ENCODE results near the gene NMD3. TPM values are rescaled to one million over a fixed set of nuclear protein-coding genes. Genes with fewer than 3 reads are reported as not detected.

Gene NMD3
- total RNA-seq, 2 experiments from 2014 or later, result 43.4 to 44.6 TPM

DNA sequence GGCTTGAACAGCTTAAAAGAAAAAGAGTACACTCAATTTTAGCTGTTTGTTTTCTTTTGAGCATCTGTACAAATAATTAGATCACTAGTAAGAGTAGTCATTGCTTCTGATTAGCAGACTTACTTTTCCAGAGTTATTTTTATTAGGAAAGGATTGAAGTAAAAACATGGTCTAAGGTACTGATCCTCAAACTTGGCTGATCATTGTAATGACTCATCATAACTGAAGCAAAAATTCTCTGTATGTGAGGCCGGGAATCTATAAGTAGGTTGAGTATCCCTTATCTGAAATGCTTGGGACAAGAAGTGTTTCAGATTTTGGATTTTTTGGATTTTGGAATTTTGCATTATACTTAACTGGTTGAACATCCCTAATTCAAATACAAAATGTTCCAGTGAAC lies 12.4 kb downstream of the NMD3 start:
- POLR2A ChIA-PET, result no interaction called here
- H3K27ac Mint-ChIP-seq, result no peak overlapping the region
- DNase-seq, result no peak
- ATAC-seq, result no peak
- peaks cover 30% of the 10 kb centered on the region for H3K36me3 Mint-ChIP-seq (ENCODE audit: low read depth)
- no peaks in the 10 kb centered on the region for H3K27me3 Mint-ChIP-seq (ENCODE audit: low read depth)
- no peaks in the 10 kb centered on the region for H3K4me1 Mint-ChIP-seq (ENCODE audit: low read depth)
- no peak overlapping the region for H3K4me3 Mint-ChIP-seq
- no peaks in the 10 kb centered on the region for H3K9me3 Mint-ChIP-seq (ENCODE audit: insufficient read depth)
- CTCF ChIA-PET, result interaction anchor here (1.1 kb wide), 1 partner anchor 11 kb away, joined by 3 read pairs; no protein-coding TSS in a partner anchor

DNA sequence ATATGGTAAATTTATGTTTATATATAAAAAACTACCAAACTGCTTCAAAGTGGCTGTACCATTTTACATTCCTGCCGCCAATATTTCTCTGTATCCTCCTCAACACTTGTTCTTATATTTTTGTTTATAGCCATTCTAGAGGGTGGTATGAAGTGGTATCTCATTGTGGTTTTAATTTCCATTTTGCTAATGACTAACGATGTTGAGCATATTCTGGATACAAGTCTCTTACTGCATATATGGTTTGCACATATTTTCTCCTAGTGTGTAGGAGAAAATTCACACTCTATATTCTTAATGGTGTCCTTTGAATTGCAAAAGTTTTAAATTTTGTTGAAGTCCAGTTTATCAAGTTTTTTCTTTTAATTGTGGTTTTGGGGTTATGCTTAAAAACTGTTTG lies 15.1 kb downstream of the NMD3 start:
- ATAC-seq (no peak), DNase-seq (no peak)
- Mint-ChIP-seq H3K4me3 (no peak overlapping the region), H3K36me3 (ENCODE audit: low read depth) (peaks cover 40% of the 10 kb centered on the region), H3K27ac (no peak overlapping the region), H3K9me3 (ENCODE audit: insufficient read depth) (no peaks in the 10 kb centered on the region), H3K4me1 (ENCODE audit: low read depth) (no peaks in the 10 kb centered on the region), H3K27me3 (ENCODE audit: low read depth) (no peaks in the 10 kb centered on the region)
- POLR2A ChIA-PET, result no interaction called here
- CTCF ChIA-PET, result no interaction called here

DNA sequence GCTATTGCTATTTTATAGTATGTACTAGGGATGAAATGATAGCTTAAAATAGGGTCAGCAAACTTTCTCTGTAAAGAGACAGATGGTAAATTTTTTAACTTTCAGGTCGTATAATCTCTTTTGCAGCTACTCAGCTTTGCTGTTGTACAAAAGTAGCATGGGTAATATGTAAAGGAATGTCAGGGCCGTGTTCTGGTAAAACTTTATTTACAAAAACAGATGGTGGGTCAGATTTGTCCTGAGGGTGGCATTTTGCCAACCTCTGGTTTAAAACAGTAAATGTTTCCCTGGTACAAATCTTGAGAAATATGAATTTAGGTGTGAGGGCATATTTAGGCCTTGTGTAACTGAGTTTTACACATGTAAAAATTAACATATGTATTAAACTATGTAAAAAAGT lies 18.6 kb downstream of the NMD3 start:
- H3K9me3 Mint-ChIP-seq (ENCODE audit: insufficient read depth), result no peaks in the 10 kb centered on the region
- DNase-seq (no peak), ATAC-seq (no peak)
- no peak overlapping the region for H3K4me3 Mint-ChIP-seq
- H3K27ac Mint-ChIP-seq, result no peak overlapping the region
- H3K27me3 Mint-ChIP-seq (ENCODE audit: low read depth), result no peaks in the 10 kb centered on the region
- no peaks in the 10 kb centered on the region for H3K4me1 Mint-ChIP-seq (ENCODE audit: low read depth)
- peaks cover 43% of the 10 kb centered on the region for H3K36me3 Mint-ChIP-seq (ENCODE audit: low read depth)
- ChIA-PET POLR2A (interaction anchor here (1.0 kb wide), 1 partner anchor 19 kb away, joined by 3 read pairs; the partner anchor contains the start of gene NMD3), CTCF (interaction anchor here (0.8 to 1.4 kb wide), 2 partner anchors 35 to 169 kb away, joined by 3 read pairs; no protein-coding TSS in a partner anchor)

DNA sequence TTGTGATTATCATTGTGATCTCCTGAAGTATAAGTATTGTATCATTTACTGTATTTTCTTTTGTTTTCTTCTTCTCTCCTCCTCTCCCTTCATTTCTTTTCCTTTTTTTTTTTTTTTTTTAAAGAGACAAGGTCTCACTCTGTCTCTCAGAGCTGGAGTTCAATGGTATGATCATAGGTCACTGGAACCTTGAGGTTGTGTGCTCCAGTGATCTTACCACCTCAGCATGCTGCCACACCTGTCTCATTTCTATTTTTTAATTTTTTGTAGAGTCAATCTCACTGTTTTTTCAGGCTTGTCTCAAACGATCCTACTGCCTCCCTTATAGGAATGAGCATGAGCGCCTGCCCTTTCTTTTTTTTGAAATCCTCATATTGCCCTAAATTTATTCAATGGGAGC lies 23.4 kb downstream of the NMD3 start:
- no peak for ATAC-seq
- Mint-ChIP-seq H3K27ac (no peak overlapping the region), H3K4me1 (ENCODE audit: low read depth) (no peaks in the 10 kb centered on the region), H3K4me3 (no peak overlapping the region), H3K9me3 (ENCODE audit: insufficient read depth) (no peaks in the 10 kb centered on the region), H3K36me3 (ENCODE audit: low read depth) (peaks cover 36% of the 10 kb centered on the region), H3K27me3 (ENCODE audit: low read depth) (no peaks in the 10 kb centered on the region)
- POLR2A ChIA-PET, result no interaction called here
- no peak for DNase-seq
- CTCF ChIA-PET, result no interaction called here

DNA sequence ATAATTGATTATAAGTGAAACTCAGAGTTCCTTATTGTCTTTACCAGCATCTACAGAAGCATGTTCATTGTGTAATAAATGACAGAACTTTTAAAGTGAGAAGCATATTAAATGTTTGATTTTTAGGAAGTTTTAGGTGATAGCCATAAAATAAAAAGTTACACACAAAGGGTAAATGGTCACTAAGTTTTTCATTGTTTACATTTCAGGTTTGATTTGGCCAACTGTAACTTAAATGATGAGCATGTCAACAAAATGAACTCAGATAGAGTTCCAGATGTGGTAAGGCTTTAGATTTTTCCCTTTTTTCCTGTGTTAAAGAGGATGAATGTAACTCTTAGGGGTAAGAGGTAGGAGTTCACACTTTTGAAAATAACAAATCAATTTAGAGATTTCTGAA lies 25.9 kb downstream of the NMD3 start:
- CTCF ChIA-PET, result interaction anchor here (1.4 kb wide), 1 partner anchor 14 kb away, joined by 4 read pairs; no protein-coding TSS in a partner anchor
- POLR2A ChIA-PET, result no interaction called here
- H3K9me3 Mint-ChIP-seq (ENCODE audit: insufficient read depth), result no peaks in the 10 kb centered on the region
- no peak overlapping the region for H3K4me3 Mint-ChIP-seq
- H3K27ac Mint-ChIP-seq, result no peak overlapping the region
- H3K36me3 Mint-ChIP-seq (ENCODE audit: low read depth), result peaks cover 40% of the 10 kb centered on the region
- DNase-seq (no peak), ATAC-seq (no peak)
- H3K27me3 Mint-ChIP-seq (ENCODE audit: low read depth), result no peaks in the 10 kb centered on the region
- no peaks in the 10 kb centered on the region for H3K4me1 Mint-ChIP-seq (ENCODE audit: low read depth)

DNA sequence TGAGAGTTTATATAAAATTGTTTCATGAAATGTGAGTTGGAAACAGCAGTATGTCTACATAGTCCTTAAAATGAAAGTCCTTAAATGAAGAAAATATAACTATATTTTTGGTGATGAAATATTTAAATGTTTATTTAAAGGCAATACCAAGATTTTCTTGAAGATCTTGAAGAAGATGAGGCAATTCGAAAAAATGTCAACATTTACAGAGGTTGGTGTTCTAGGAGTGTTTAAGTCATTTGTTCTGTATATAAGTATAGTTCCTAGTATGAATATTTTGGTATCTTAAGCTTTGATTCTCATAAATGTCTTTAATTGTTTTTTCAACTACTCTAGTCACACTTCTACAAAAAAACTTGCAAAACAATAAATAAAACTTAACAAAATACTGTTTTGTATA lies 29.0 kb downstream of the NMD3 start:
- Mint-ChIP-seq H3K36me3 (ENCODE audit: low read depth) (peaks cover 49% of the 10 kb centered on the region), H3K4me1 (ENCODE audit: low read depth) (no peaks in the 10 kb centered on the region), H3K9me3 (ENCODE audit: insufficient read depth) (no peaks in the 10 kb centered on the region), H3K4me3 (no peak overlapping the region), H3K27ac (no peak overlapping the region), H3K27me3 (ENCODE audit: low read depth) (no peaks in the 10 kb centered on the region)
- DNase-seq, result no peak
- ChIA-PET CTCF (no interaction called here), POLR2A (no interaction called here)
- ATAC-seq, result no peak

DNA sequence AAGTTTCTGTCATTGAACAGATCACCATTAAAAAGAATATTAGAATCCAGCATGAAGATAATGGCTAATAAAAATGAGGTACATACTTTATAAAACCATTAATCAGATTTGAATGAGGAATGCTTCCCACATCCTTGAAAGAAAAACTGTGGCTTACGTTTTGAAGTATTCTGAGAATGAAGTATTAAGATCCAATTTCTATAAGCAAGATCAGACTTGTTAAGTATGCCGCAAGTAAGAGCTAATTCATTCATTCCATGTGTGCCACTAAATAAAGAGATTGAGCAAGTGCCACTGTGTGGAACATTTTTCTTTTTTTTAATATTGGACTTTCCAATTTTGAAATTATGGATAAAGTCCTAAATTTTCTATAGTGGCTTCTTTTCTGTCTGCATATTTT lies 30.6 kb downstream of the NMD3 start:
- H3K4me1 Mint-ChIP-seq (ENCODE audit: low read depth), result no peaks in the 10 kb centered on the region
- H3K27ac Mint-ChIP-seq, result no peak overlapping the region
- no peaks in the 10 kb centered on the region for H3K9me3 Mint-ChIP-seq (ENCODE audit: insufficient read depth)
- H3K36me3 Mint-ChIP-seq (ENCODE audit: low read depth), result peaks cover 49% of the 10 kb centered on the region
- no peaks in the 10 kb centered on the region for H3K27me3 Mint-ChIP-seq (ENCODE audit: low read depth)
- no peak overlapping the region for H3K4me3 Mint-ChIP-seq
- ATAC-seq (no peak), DNase-seq (no peak)
- POLR2A ChIA-PET, result no interaction called here
- CTCF ChIA-PET, result no interaction called here

DNA sequence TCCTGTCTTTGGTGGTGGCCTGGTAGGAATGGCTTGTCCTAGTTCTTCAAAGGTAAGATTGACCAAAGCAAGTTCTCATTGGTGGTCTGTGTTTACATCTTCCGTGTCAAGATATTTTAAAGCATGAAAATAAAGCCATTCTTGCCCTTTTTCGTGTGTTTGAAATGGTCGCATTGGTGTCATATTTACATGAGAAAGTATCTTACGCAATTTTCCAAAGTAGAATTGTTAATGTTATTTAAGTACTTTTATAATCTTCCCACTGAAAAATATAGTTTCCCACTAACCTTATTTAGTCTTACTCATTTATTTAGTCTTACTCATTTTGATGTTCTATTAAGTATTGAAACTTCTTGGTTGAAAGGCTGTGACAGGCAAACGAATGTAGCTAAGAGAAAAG lies 31.0 kb downstream of the NMD3 start:
- H3K9me3 Mint-ChIP-seq (ENCODE audit: insufficient read depth), result no peaks in the 10 kb centered on the region
- no peaks in the 10 kb centered on the region for H3K27me3 Mint-ChIP-seq (ENCODE audit: low read depth)
- H3K36me3 Mint-ChIP-seq (ENCODE audit: low read depth), result peaks cover 48% of the 10 kb centered on the region
- no peak overlapping the region for H3K4me3 Mint-ChIP-seq
- no peak for DNase-seq
- no peaks in the 10 kb centered on the region for H3K4me1 Mint-ChIP-seq (ENCODE audit: low read depth)
- no peak for ATAC-seq
- no peak overlapping the region for H3K27ac Mint-ChIP-seq
- CTCF ChIA-PET, result no interaction called here
- POLR2A ChIA-PET, result no interaction called here

DNA sequence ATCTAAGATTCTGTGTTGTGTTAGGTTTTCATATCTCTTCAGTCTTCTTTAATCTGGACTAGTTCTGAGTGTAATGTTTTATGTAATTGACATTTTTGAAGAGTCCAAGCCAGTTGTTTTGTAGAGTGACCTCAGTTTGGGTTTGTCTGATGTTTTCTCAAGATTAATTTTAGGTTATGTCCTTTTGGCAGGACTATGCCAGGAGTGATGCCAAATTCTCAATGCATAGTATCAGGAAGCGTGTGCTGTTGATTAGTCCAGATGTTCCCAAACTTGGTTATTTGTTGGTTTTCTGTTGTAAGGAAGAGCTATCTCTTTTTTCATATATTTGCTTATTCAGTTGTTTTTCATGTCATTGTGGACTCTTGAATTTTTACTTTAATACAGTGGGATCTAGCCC lies 32.6 kb downstream of the NMD3 start:
- CTCF ChIA-PET, result no interaction called here

DNA sequence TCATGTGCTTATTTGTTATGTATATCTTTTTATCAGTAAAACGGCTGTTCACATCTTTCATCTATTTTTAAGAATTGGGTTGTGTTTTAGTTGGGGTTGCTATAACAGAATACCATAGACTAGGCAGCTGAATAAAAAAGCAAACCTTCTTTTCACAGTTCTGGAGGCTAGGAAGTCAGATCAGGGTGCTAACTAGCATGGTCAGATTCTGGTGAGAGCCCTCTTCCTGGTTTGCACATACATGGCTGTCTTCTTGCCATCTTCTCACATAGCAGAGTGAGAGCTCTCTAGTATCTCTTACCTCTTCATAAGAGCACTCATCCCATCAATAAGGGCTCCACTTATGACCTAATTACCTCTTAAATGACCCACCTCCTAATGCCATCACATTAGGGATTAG lies 33.8 kb downstream of the NMD3 start:
- H3K4me1 Mint-ChIP-seq (ENCODE audit: low read depth), result no peaks in the 10 kb centered on the region
- DNase-seq, result no peak
- H3K9me3 Mint-ChIP-seq (ENCODE audit: insufficient read depth), result no peaks in the 10 kb centered on the region

More for the DNA sequence above, 32.6 kb downstream of the NMD3 start:
- ATAC-seq, result no peak
- no peaks in the 10 kb centered on the region for H3K27me3 Mint-ChIP-seq (ENCODE audit: low read depth)
- H3K9me3 Mint-ChIP-seq (ENCODE audit: insufficient read depth), result no peaks in the 10 kb centered on the region
- no peak overlapping the region for H3K4me3 Mint-ChIP-seq
- no peak for DNase-seq
- POLR2A ChIA-PET, result no interaction called here
- H3K36me3 Mint-ChIP-seq (ENCODE audit: low read depth), result peaks cover 55% of the 10 kb centered on the region
- no peak overlapping the region for H3K27ac Mint-ChIP-seq
- no peaks in the 10 kb centered on the region for H3K4me1 Mint-ChIP-seq (ENCODE audit: low read depth)

DNA sequence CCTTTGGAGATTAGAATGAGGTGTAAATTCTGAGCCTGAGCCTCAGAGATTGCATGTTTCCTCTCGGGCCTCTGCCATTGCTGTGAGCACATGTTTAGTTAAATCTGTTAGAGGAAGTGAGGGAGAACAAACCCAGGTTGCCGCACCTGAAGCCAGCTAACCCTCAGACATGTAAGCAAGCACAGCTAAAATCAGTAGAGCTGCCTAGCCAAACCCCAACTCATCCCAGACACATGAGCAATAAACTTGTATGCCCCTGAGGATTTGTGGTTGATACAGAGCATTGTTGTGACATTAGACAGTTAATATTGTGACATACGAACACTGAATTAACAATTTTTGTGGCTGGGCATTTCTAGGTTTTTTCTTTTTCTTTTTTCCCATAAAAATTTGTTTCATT lies 41.9 kb downstream of the NMD3 start:
- CTCF ChIA-PET, result no interaction called here
- Mint-ChIP-seq H3K27ac (no peak overlapping the region), H3K27me3 (ENCODE audit: low read depth) (no peaks in the 10 kb centered on the region)

More for the DNA sequence above, 33.8 kb downstream of the NMD3 start:
- Mint-ChIP-seq H3K27ac (no peak overlapping the region), H3K27me3 (ENCODE audit: low read depth) (no peaks in the 10 kb centered on the region), H3K36me3 (ENCODE audit: low read depth) (peaks cover 52% of the 10 kb centered on the region), H3K4me3 (no peak overlapping the region)
- no peak for ATAC-seq
- ChIA-PET POLR2A (no interaction called here), CTCF (interaction anchor here (0.7 kb wide), 1 partner anchor 20 kb away, joined by 5 read pairs; no protein-coding TSS in a partner anchor)

DNA sequence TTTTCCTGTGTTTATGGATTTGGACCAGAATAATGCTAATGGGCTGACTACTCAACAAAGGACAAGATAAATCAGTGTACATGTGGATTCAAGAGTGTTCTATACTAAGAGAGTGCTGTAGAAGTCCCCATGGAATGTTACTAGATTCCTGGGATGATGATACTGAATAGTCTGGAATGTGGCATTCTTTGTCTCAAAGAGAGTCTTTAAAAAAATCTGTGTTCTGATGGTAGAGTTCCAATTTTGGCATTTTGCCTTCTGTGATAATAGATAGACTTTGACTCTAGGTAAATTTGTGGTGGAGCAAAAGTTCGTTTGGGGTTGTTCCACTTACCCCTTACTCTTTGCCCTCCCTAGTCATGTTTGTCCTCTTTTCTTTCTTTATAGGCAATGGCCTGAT lies 43.7 kb downstream of the NMD3 start:
- peaks cover 10% of the 10 kb centered on the region for H3K9me3 Mint-ChIP-seq (ENCODE audit: insufficient read depth)
- peaks cover 4% of the 10 kb centered on the region for H3K4me1 Mint-ChIP-seq (ENCODE audit: low read depth)
- DNase-seq, result no peak
- no peak overlapping the region for H3K4me3 Mint-ChIP-seq
- ATAC-seq, result no peak
- H3K27me3 Mint-ChIP-seq (ENCODE audit: low read depth), result no peaks in the 10 kb centered on the region
- peaks cover 44% of the 10 kb centered on the region for H3K36me3 Mint-ChIP-seq (ENCODE audit: low read depth)
- no peak overlapping the region for H3K27ac Mint-ChIP-seq
- ChIA-PET CTCF (no interaction called here), POLR2A (no interaction called here)

More for the DNA sequence above, 41.9 kb downstream of the NMD3 start:
- POLR2A ChIA-PET, result no interaction called here
- no peak for DNase-seq
- peaks cover 4% of the 10 kb centered on the region for H3K4me1 Mint-ChIP-seq (ENCODE audit: low read depth)
- H3K9me3 Mint-ChIP-seq (ENCODE audit: insufficient read depth), result peaks cover 10% of the 10 kb centered on the region
- no peak for ATAC-seq
- no peak overlapping the region for H3K4me3 Mint-ChIP-seq
- peaks cover 49% of the 10 kb centered on the region for H3K36me3 Mint-ChIP-seq (ENCODE audit: low read depth)

DNA sequence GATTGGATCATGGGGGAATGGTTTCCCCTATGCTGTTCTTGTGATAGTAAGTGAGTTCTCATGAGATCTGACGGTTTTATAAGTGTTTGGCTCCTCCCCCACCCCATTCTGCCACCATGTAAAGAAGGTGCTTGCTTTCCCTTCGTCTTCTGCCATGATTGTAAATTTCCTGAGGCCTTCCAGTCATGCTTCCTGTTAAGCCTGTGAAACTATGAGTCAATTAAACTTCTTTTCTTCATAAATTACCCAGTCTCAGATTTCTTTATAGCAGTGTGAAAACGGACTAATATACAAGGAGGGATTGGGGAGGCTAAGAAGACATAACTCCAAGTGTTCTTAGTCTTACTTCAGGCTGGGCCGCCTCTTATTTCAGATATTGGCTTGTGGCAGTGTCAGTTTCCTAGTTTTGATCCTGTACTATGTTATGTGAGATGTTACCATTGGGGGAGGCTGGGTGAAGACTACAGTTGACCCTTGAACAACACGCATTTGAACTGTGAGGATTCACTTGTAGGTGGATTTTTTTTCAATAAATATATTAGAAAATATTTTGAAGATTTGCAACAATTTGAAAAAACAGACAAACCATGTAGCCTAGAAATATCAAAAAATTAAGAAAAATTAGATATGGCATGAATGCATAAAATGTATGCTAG lies 44.9 kb downstream of the NMD3 start:
- Mint-ChIP-seq H3K27me3 (ENCODE audit: low read depth) (no peaks in the 10 kb centered on the region), H3K4me3 (no peak overlapping the region), H3K4me1 (ENCODE audit: low read depth) (peaks cover 6% of the 10 kb centered on the region), H3K27ac (no peak overlapping the region), H3K36me3 (ENCODE audit: low read depth) (peaks cover 32% of the 10 kb centered on the region), H3K9me3 (ENCODE audit: insufficient read depth) (peaks cover 9% of the 10 kb centered on the region)
- no peak for DNase-seq
- ChIA-PET CTCF (interaction anchor here (0.8 kb wide), 1 partner anchor 309 kb away, joined by 3 read pairs; no protein-coding TSS in a partner anchor), POLR2A (no interaction called here)
- ATAC-seq, result no peak

Measured in activated CD8-positive, alpha-beta T cell treated with anti-CD3 and anti-CD28 coated beads, Interleukin-2, amount 10 ng/mL, durations not matched to agents 7 days and 5 days (primary cell).